ENCODE data around the gene RNF151. TPM values are rescaled to one million over a fixed set of nuclear protein-coding genes. Genes with fewer than 3 reads are reported as not detected.
A peak's percentile ranks its signal among the peaks of the same experiment; 100 is the strongest.

Gene RNF151
- total RNA-seq, 5 donors from 2014 or later (not counting 1 experiment from before 2014, with no cell fraction given), result 0.38 to 0.66 (median 0.44) TPM; not detected in 2

- CTCF ChIA-PET, result no interaction called here
- Mint-ChIP-seq H3K4me3 (peak overlapping the region in 1 of 3 donors; percentile 73), H3K9me3 (no peaks in the 10 kb centered on the region), H3K27me3 (peaks cover 5 to 14% of the 10 kb centered on the region in 2 donors), H3K4me1 (peaks cover 7 to 33% (median 22%) of the 10 kb centered on the region in 3 donors), H3K36me3 (peaks cover 5% of the 10 kb centered on the region), H3K27ac (no peak overlapping the region)
- Histone ChIP-seq H3K27me3 (replicated peaks in 1 of 2; ENCODE audit: control insufficient read depth in 2 of 2, extremely low read depth in 1 of 2, insufficient read depth in 2 of 2, low read length in 1 of 2) (peaks cover 3 to 35% of the 10 kb centered on the region in 2 experiments), H3K4me1 (ENCODE audit: control insufficient read depth in 1 of 2, extremely low read depth in 1 of 2, insufficient read depth in 2 of 2, low read length in 2 of 2) (peaks cover 16 to 36% of the 10 kb centered on the region in 2 experiments), H3K27ac (ENCODE audit: low read length) (no peak overlapping the region), H3K4me3 (ENCODE audit: control insufficient read depth in 1 of 2, extremely low read depth in 1 of 2, low read length in 1 of 2) (no peak overlapping the region), H3K36me3 (ENCODE audit: control insufficient read depth in 2 of 2, extremely low read depth in 1 of 2, insufficient read depth in 1 of 2, low read length in 1 of 2) (peaks cover 3 to 7% of the 10 kb centered on the region in 2 donors), H3K9me3 (no peaks in the 10 kb centered on the region)
- POLR2A ChIA-PET, result no interaction called here
- WGBS (ENCODE audit: insufficient coverage), result 3% methylated on average over 8 of the region's 25 CpGs
- no peak for ATAC-seq (replicated peaks in 1 of 4)
- no peak for DNase-seq
These were observed 23.4 kb downstream of the RNF151 start for GRCh38 chr16:1990101-1990350.

GRCh38 chr16:1990351-1991134 lies 23.9 kb downstream of the RNF151 start:
- peaks cover 5% of the 10 kb centered on the region for H3K36me3 Mint-ChIP-seq

DNA sequence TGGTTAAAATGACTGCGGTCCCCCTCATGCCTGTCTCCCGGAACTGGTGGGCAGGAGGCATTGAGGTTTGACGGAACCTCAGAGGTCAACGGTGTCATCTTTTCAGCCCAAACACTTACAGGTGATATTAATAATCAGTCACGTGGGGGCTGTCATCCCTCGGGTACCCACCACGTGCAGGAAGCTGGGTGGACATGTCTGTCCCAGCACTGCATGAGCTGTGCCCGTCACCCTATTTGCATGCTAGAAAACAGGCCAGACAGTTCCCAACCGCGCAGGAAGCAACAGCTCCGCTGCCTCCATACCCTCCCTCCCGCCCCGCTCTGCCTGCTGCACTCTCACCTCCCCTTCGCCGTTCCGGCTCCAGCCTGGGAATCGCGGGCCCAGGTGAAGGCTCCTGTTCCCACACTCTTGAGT lies 24.5 kb downstream of the RNF151 start:
- Mint-ChIP-seq H3K36me3 (peaks cover 5% of the 10 kb centered on the region), H3K27me3 (peaks cover 5 to 14% of the 10 kb centered on the region in 2 donors), H3K4me1 (peaks cover 7 to 30% (median 19%) of the 10 kb centered on the region in 3 donors), H3K9me3 (no peaks in the 10 kb centered on the region), H3K4me3 (peak overlapping the region; percentile 73 to 77 (median 75)), H3K27ac (peak overlapping the region; percentile 12 to 57)
- peak; percentile 21 to 38 (median 30) for ATAC-seq (replicated peaks in 1 of 4)
- CTCF ChIA-PET, result no interaction called here
- Histone ChIP-seq H3K4me3 (ENCODE audit: control insufficient read depth in 1 of 2, extremely low read depth in 1 of 2, low read length in 1 of 2) (peak overlapping the region; percentile 52 to 58), H3K4me1 (ENCODE audit: control insufficient read depth in 1 of 2, extremely low read depth in 1 of 2, insufficient read depth in 2 of 2, low read length in 2 of 2) (peaks cover 16 to 30% of the 10 kb centered on the region in 2 experiments), H3K9me3 (no peaks in the 10 kb centered on the region), H3K27me3 (replicated peaks in 1 of 2; ENCODE audit: control insufficient read depth in 2 of 2, extremely low read depth in 1 of 2, insufficient read depth in 2 of 2, low read length in 1 of 2) (peaks cover 3 to 35% of the 10 kb centered on the region in 2 experiments), H3K36me3 (ENCODE audit: control insufficient read depth in 2 of 2, extremely low read depth in 1 of 2, insufficient read depth in 1 of 2, low read length in 1 of 2) (peaks cover 0 to 3% of the 10 kb centered on the region in 2 donors), H3K27ac (ENCODE audit: low read length) (peak overlapping the region; percentile 68)
- WGBS (ENCODE audit: insufficient coverage), result under 1% methylated on average over 18 of the region's 18 CpGs
- peak in 25 of 35 experiments; percentile 15 to 75 (median 46) for DNase-seq
- POLR2A ChIA-PET, result interaction anchor here in 1 of 2 donors (0.9 kb wide), 1 partner anchor 20 kb away, joined by 3 read pairs; no protein-coding TSS in a partner anchor

More at GRCh38 chr16:1990351-1991134, 23.9 kb downstream of the RNF151 start:
- Histone ChIP-seq H3K4me1 (ENCODE audit: control insufficient read depth in 1 of 2, extremely low read depth in 1 of 2, insufficient read depth in 2 of 2, low read length in 2 of 2) (peaks cover 16 to 30% of the 10 kb centered on the region in 2 experiments), H3K27me3 (replicated peaks in 1 of 2; ENCODE audit: control insufficient read depth in 2 of 2, extremely low read depth in 1 of 2, insufficient read depth in 2 of 2, low read length in 1 of 2) (peaks cover 3 to 35% of the 10 kb centered on the region in 2 experiments), H3K4me3 (ENCODE audit: control insufficient read depth in 1 of 2, extremely low read depth in 1 of 2, low read length in 1 of 2) (peak overlapping the region; percentile 52 to 58), H3K27ac (ENCODE audit: low read length) (no peak overlapping the region), H3K36me3 (ENCODE audit: control insufficient read depth in 2 of 2, extremely low read depth in 1 of 2, insufficient read depth in 1 of 2, low read length in 1 of 2) (peaks cover 0 to 7% of the 10 kb centered on the region in 2 donors), H3K9me3 (no peaks in the 10 kb centered on the region)
- Mint-ChIP-seq H3K4me3 (peak overlapping the region; percentile 73 to 77 (median 75)), H3K9me3 (no peaks in the 10 kb centered on the region), H3K27ac (peak overlapping the region in 1 of 2 donors; percentile 39), H3K4me1 (peaks cover 7 to 30% (median 19%) of the 10 kb centered on the region in 3 donors), H3K27me3 (peaks cover 5 to 14% of the 10 kb centered on the region in 2 donors)
- ChIA-PET CTCF (no interaction called here), POLR2A (interaction anchor here in 1 of 2 donors (0.9 kb wide), 1 partner anchor 20 kb away, joined by 3 read pairs; no protein-coding TSS in a partner anchor)
- DNase-seq (peak in 5 of 35 experiments; percentile 32 to 56 (median 50)), ATAC-seq (replicated peaks in 1 of 4) (no peak)
- 6% methylated on average over 28 of the region's 50 CpGs for WGBS (ENCODE audit: insufficient coverage)

DNA sequence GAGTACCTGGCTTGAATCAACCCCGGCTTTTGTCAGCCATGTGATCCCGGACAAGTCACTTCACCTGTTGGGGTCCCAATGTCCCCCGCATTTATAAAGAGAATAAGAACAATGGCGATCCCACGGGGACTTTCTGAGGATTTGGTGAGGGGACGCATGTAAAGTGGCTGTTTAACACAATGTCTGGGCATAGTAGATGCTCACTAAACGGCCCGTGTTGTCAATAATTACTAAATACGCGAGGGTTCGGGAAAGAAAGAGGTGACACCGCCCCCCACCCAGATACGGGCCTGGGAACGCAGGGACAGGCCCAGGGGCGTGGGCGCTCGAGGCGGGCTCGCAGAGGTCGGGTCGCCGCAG lies 24.9 kb downstream of the RNF151 start:
- DNase-seq, result no peak
- peaks cover 16 to 30% of the 10 kb centered on the region in 2 experiments for H3K4me1 ChIP-seq (ENCODE audit: control insufficient read depth in 1 of 2, extremely low read depth in 1 of 2, insufficient read depth in 2 of 2, low read length in 2 of 2)

DNA sequence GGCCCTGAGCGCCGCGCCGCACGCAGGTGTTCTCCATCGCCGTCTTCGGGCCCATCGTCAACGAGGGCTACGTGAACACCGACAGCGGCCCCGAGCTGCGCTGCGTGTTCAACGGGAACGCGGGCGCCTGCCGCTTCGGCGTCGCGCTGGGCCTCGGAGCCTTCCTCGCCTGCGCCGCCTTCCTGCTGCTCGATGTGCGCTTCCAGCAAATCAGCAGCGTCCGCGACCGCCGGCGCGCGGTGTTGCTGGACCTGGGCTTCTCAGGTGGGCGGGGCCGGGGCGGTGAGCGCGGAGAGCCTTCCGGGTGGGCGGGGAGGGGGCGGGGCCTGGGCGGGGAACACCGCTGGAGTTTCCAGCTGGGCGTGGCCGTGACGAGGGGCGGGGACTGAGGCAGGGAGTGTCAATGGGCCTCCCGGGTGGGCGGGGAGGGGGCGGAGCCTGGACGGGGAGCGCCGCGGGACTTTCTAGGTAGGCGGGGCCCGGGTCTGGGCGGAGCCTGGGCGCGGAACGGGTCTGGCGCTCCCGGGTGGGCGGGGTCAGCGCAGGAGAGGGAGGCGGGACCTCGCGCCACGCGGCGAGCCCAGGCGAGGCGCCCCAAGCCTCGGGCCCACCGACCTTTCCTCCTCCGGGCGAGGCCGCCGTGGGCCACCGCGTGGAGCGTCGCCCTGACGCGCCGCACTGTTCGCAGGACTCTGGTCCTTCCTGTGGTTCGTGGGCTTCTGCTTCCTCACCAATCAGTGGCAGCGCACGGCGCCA lies 25.5 kb downstream of the RNF151 start:
- Histone ChIP-seq H3K9me3 (no peaks in the 10 kb centered on the region), H3K27ac (ENCODE audit: low read length) (peak overlapping the region; percentile 68), H3K27me3 (replicated peaks in 1 of 2; ENCODE audit: control insufficient read depth in 2 of 2, extremely low read depth in 1 of 2, insufficient read depth in 2 of 2, low read length in 1 of 2) (peaks cover 3 to 35% of the 10 kb centered on the region in 2 experiments), H3K36me3 (ENCODE audit: control insufficient read depth in 2 of 2, extremely low read depth in 1 of 2, insufficient read depth in 1 of 2, low read length in 1 of 2) (peaks cover under 1 to 2% of the 10 kb centered on the region in 2 donors), H3K4me3 (ENCODE audit: control insufficient read depth in 1 of 2, extremely low read depth in 1 of 2, low read length in 1 of 2) (peak overlapping the region; percentile 35 to 52), H3K4me1 (ENCODE audit: control insufficient read depth in 1 of 2, extremely low read depth in 1 of 2, insufficient read depth in 2 of 2, low read length in 2 of 2) (peaks cover 16 to 30% of the 10 kb centered on the region in 2 experiments)
- Mint-ChIP-seq H3K4me3 (peak overlapping the region; percentile 73 to 77 (median 75)), H3K27me3 (peaks cover 5 to 14% of the 10 kb centered on the region in 2 donors), H3K27ac (peak overlapping the region in 1 of 2 donors; percentile 12), H3K9me3 (no peaks in the 10 kb centered on the region), H3K36me3 (peaks cover under 1% of the 10 kb centered on the region), H3K4me1 (peaks cover 7 to 28% (median 19%) of the 10 kb centered on the region in 3 donors)
- ATAC-seq (replicated peaks in 1 of 4) (peak; percentile 79 to 89 (median 83)), DNase-seq (peak; percentile 90 to 99 (median 97))
- 6% methylated on average over 73 of the region's 96 CpGs for WGBS (ENCODE audit: insufficient coverage)
- ChIA-PET CTCF (interaction anchor here in 1 of 2 donors (0.5 to 1.1 kb wide), 4 partner anchors 12 to 163 kb away, joined by 3 read pairs; partner anchors contain the start of genes RPS2 and TRAF7), POLR2A (interaction anchor here in 1 of 2 donors (0.6 to 1.4 kb wide), 5 partner anchors 10 to 230 kb away, joined by 3 to 9 read pairs (median 3); partner anchors contain the start of gene RPS2)

More for the DNA sequence above, 24.9 kb downstream of the RNF151 start:
- Mint-ChIP-seq H3K4me3 (peak overlapping the region; percentile 73 to 77 (median 75)), H3K4me1 (peaks cover 7 to 29% (median 19%) of the 10 kb centered on the region in 3 donors), H3K9me3 (no peaks in the 10 kb centered on the region), H3K27ac (peak overlapping the region; percentile 12 to 57), H3K36me3 (peaks cover 1% of the 10 kb centered on the region), H3K27me3 (peaks cover 5 to 14% of the 10 kb centered on the region in 2 donors)
- Histone ChIP-seq H3K9me3 (no peaks in the 10 kb centered on the region), H3K27ac (ENCODE audit: low read length) (peak overlapping the region; percentile 68), H3K27me3 (replicated peaks in 1 of 2; ENCODE audit: control insufficient read depth in 2 of 2, extremely low read depth in 1 of 2, insufficient read depth in 2 of 2, low read length in 1 of 2) (peaks cover 3 to 35% of the 10 kb centered on the region in 2 experiments), H3K36me3 (ENCODE audit: control insufficient read depth in 2 of 2, extremely low read depth in 1 of 2, insufficient read depth in 1 of 2, low read length in 1 of 2) (no peaks in the 10 kb centered on the region), H3K4me3 (ENCODE audit: control insufficient read depth in 1 of 2, extremely low read depth in 1 of 2, low read length in 1 of 2) (peak overlapping the region; percentile 35 to 52)
- no peak for ATAC-seq (replicated peaks in 1 of 4)
- 10% methylated on average over 20 of the region's 22 CpGs for WGBS (ENCODE audit: insufficient coverage)
- ChIA-PET CTCF (interaction anchor here in 1 of 2 donors (1.1 kb wide), 1 partner anchor 27 kb away, joined by 3 read pairs; the partner anchor contains the start of gene RPS2), POLR2A (interaction anchor here in 1 of 2 donors (0.6 to 1.4 kb wide), 4 partner anchors 21 to 230 kb away, joined by 3 to 9 read pairs (median 4); partner anchors contain the start of gene RPS2)
